Pancreas (tissue), 10 donors: ENCODE data around the gene SLC25A40. TPM values are rescaled to one million over a fixed set of nuclear protein-coding genes. Genes with fewer than 3 reads are reported as not detected.

Experiments
- ATAC-seq, 4 donors: fragments of 200-7000 bp; cut with Tn5 transposase; one replicate each; pipeline versions ENCODE4 v1.8.0 to v1.9.1; 2020; ENCODE audit warnings: mild to moderate bottlenecking in 4 of 4, moderate library complexity in 4 of 4
- DNase-seq, 6 donors: peaks; one replicate each; pipeline ENCODE4 v3.0.0-alpha.2; 2020
- FAIRE-seq: peaks from 2 replicates; lab custom pipeline; 2012; peaks lifted over from hg19 to GRCh38; lab: Jason Lieb, UNC
- H3K27ac ChIP-seq, 4 donors: fragments of 200-600 bp; sonication (generic); 1 replicate in 3 of 4; 2 replicates in 1 of 4; pipeline versions ENCODE4 v1.5.0 to v1.8.0; 2020
- H3K27me3 ChIP-seq, 4 donors: fragments of 200-600 bp; one replicate each; pipeline ENCODE4 v1.8.0; 2021
- H3K36me3 ChIP-seq, 3 donors: fragments of 200-600 bp; sonication (generic) in 1 of 3; one replicate each; pipeline versions ENCODE4 v1.5.0 to v1.8.0; 2020 to 2021
- H3K4me1 ChIP-seq, 3 donors: fragments of 200-600 bp; one replicate each; pipeline ENCODE4 v1.8.0; 2021
- H3K4me3 ChIP-seq, 4 donors: fragments of 200-600 bp; sonication (generic) in 2 of 4; one replicate each; pipeline versions ENCODE4 v1.5.0 to v1.8.0; 2020 to 2021
- H3K9me3 ChIP-seq, 4 donors: fragments of 200-600 bp; one replicate each; pipeline ENCODE4 v1.8.0; 2021
- CTCF ChIP-seq, 4 donors: fragments of 200-600 bp; sonication (generic) in 3 of 4; IDR thresholded peaks; one replicate each; pipeline versions ENCODE4 v1.5.0 to v1.8.0; 2021; ENCODE audit warnings: antibody characterized with exemption in 4 of 4
- WGBS, 2 donors: extraction: QIAGEN DNeasy Blood & Tissue Kit; methylation state at CpG; one replicate each; pipeline ENCODE4 v1.1.7; 2013; 5-methylcytosine and 5-hydroxymethylcytosine counted together
- intact Hi-C, 3 donors: fragments of 100-400 bp; cut with DNase I; formaldehyde crosslinking; loops; one replicate each; pipeline versions ENCODE4 v1.11.1 to v1.14.2; 2022
- polyA plus RNA-seq, 2 donors: library from polyadenylated mRNA; stranded (reverse); fragments of 200-250 nt; gene quantifications; one replicate each; pipeline ENCODE4 v1.2.3, GENCODE V29; 2013
- total RNA-seq, 6 donors: library from RNA; stranded (reverse); fragmentation: NEBNext Ultra II Directional in 4 of 6; extraction: Animal tissue kit (Norgen Biotek cat#: 25700) in 4 of 6; gene quantifications; one replicate each; pipeline versions ENCODE4 v1.2.1 to v1.2.4, GENCODE V29; 2021 to 2023
- donor health status: healthy with polysubstance abuse.
- donor health status: DM: no; HTN: no; CAD: no; lungs with moderate emphysema.
- donor health status: DM: no; HTN: no; CAD: no.
- donor health status: control.
- donor health status: control.
- donor health status: Bipolar disorder and iron deficiency.
- donor health status: DM: yes; HTN: yes; CAD: no.
- donor health status: DM: no; HTN: no; CAD: no.
- donor health status: DM: no; HTN: no; CAD: no.
- donor health status: DM: yes; HTN: yes; CAD: no.

The SLC25A40 gene
- total and polyA plus RNA-seq, 8 donors = 2.7 to 13.1 (median 7.6) TPM

- FAIRE-seq (no peak), ATAC-seq (no peak), DNase-seq (no peak)
- no peak for TF ChIP-seq CTCF (IDR thresholded peaks at IDR 0.05)
- WGBS, 2 donors = 63 to 79% methylated on average over 2 of the region's 2 CpGs
- no peak overlapping the region for H3K4me3 ChIP-seq
- H3K9me3 ChIP-seq = no peaks in the 10 kb centered on the region
- intact Hi-C loops = loop anchor here in 1 of 3 donors (10.0 kb wide), 2 partner anchors 80 to 380 kb away; no protein-coding TSS in a partner anchor
- H3K27ac ChIP-seq = no peak overlapping the region
- H3K27me3 ChIP-seq = no peaks in the 10 kb centered on the region
- H3K4me1 ChIP-seq = no peaks in the 10 kb centered on the region
- no peaks in the 10 kb centered on the region for H3K36me3 ChIP-seq
Observed at GRCh38 chr7:87885018-87885417, 8.9 kb upstream of the SLC25A40 start.

- Histone ChIP-seq H3K9me3 (no peaks in the 10 kb centered on the region), H3K4me1 (peaks cover 0 to 13% (median 0%) of the 10 kb centered on the region in 3 donors), H3K27me3 (no peaks in the 10 kb centered on the region), H3K36me3 (no peaks in the 10 kb centered on the region), H3K4me3 (no peak overlapping the region), H3K27ac (no peak overlapping the region)
- TF ChIP-seq CTCF (IDR thresholded peaks at IDR 0.05) = no peak
- ATAC-seq (no peak), DNase-seq (no peak), FAIRE-seq (no peak)
- intact Hi-C loops = loop anchor here in 1 of 3 donors (10.0 kb wide), 2 partner anchors 78 to 378 kb away; no protein-coding TSS in a partner anchor
- WGBS, 2 donors = 80 to 84% methylated on average over 4 of the region's 4 CpGs
Observed at GRCh38 chr7:87882151-87882937, 6.2 kb upstream of the SLC25A40 start.

GRCh38 chr7:87878208-87878735, 2.1 kb upstream of the SLC25A40 start:
- WGBS, 2 donors = 39 to 41% methylated on average over 3 of the region's 3 CpGs
- TF ChIP-seq CTCF (IDR thresholded peaks at IDR 0.05) = no peak
- Histone ChIP-seq H3K4me1 (peaks cover 0 to 25% (median 5%) of the 10 kb centered on the region in 3 donors), H3K4me3 (no peak overlapping the region), H3K36me3 (no peaks in the 10 kb centered on the region), H3K27ac (no peak overlapping the region), H3K27me3 (no peaks in the 10 kb centered on the region), H3K9me3 (no peaks in the 10 kb centered on the region)
- FAIRE-seq (no peak), ATAC-seq (no peak), DNase-seq (no peak)
- intact Hi-C loops = no loop called here

- FAIRE-seq (peak; percentile 13), DNase-seq (no peak)
Observed at GRCh38 chr7:87877366-87878040, 1.3 kb upstream of the SLC25A40 start.

More at GRCh38 chr7:87877366-87878040, 1.3 kb upstream of the SLC25A40 start:
- Histone ChIP-seq H3K27me3 (no peaks in the 10 kb centered on the region), H3K9me3 (no peaks in the 10 kb centered on the region), H3K4me1 (peaks cover 0 to 25% (median 5%) of the 10 kb centered on the region in 3 donors), H3K36me3 (no peaks in the 10 kb centered on the region), H3K4me3 (peak overlapping the region; percentile 66 to 84 (median 76)), H3K27ac (peak overlapping the region in 3 of 4 donors; percentile 85 to 98 (median 97))
- no peak for TF ChIP-seq CTCF (IDR thresholded peaks at IDR 0.05)
- 7 to 8% methylated on average over 10 of the region's 10 CpGs for WGBS, 2 donors
- intact Hi-C loops = no loop called here
- no peak for ATAC-seq
